HEK293 (cell line): ENCODE data around the gene CDC5L.

Source experiments
- CTCF ChIA-PET: fragments of 350-600 bp; formaldehyde crosslinking; extraction: SDS; loops from one replicate; lab custom pipeline; 2021; ENCODE audit warnings: antibody characterized with exemption; lab: Yijun Ruan, JAX
- POLR2A ChIA-PET: fragments of 300-600 bp; formaldehyde crosslinking; extraction: SDS; loops from one replicate; lab custom pipeline; 2020; ENCODE audit warnings: antibody characterized with exemption, inconsistent platforms; lab: Yijun Ruan, JAX
- H3K27ac ChIP-seq: fragments of 200-500 bp; sonication (Bioruptor generic); 2 replicates; pipeline ENCODE4 v1.5.1; 2014; ENCODE audit warnings: low read depth, low read length, control low read depth, inconsistent platforms; ENCODE audit errors: extremely low read depth
- H3K36me3 ChIP-seq, 2 experiments: fragments of 200-500 bp in 1 of 2; sonication (Bioruptor generic) in 1 of 2; 1 replicate in 1 of 2; 2 replicates in 1 of 2; pipeline ENCODE4 v1.5.1; 2014 to 2017; ENCODE audit warnings: inconsistent platforms in 2 of 2, low read length in 2 of 2; ENCODE audit not compliant: control insufficient read depth in 2 of 2, insufficient read depth in 1 of 2
- H3K4me1 ChIP-seq: fragments of 200-500 bp; sonication (Bioruptor generic); 2 replicates; pipeline ENCODE4 v1.5.1; 2014; ENCODE audit warnings: mild to moderate bottlenecking, low read length, inconsistent platforms; ENCODE audit not compliant: control insufficient read depth, insufficient read depth
- H3K4me3 ChIP-seq: 2 replicates; pipeline ENCODE4 v1.5.1; 2011; ENCODE audit warnings: low read depth, mild to moderate bottlenecking, control low read depth, low read length, moderate library complexity
- H3K9me3 ChIP-seq: fragments of 200-500 bp; sonication (Bioruptor generic); 2 replicates; pipeline ENCODE4 v1.5.1; 2014; ENCODE audit warnings: low read depth, low read length, inconsistent platforms; ENCODE audit not compliant: control insufficient read depth, insufficient read depth
- HIC1 ChIP-seq: fragments of 450-650 bp; formaldehyde crosslinking; IDR thresholded peaks from 2 replicates; pipeline ENCODE4 v1.5.1; 2016; ENCODE audit warnings: missing biosample characterization, missing genetic modification characterization
- HOXD13 ChIP-seq: sonication (generic); formaldehyde crosslinking; IDR thresholded peaks from 2 replicates; pipeline ENCODE4 v1.8.0; 2022; ENCODE audit warnings: missing genetic modification reagents, borderline replicate concordance
- SP3 ChIP-seq: fragments of 450-650 bp; formaldehyde crosslinking; IDR thresholded peaks from 2 replicates; pipeline ENCODE4 v1.5.1; 2016; ENCODE audit warnings: missing biosample characterization, missing genetic modification characterization
- ZBTB20 ChIP-seq: fragments of 450-650 bp; formaldehyde crosslinking; IDR thresholded peaks from 2 replicates; pipeline ENCODE4 v1.5.1; 2016; ENCODE audit warnings: missing biosample characterization, missing genetic modification characterization
- ZBTB21 ChIP-seq: fragments of 450-650 bp; formaldehyde crosslinking; IDR thresholded peaks from 2 replicates; pipeline ENCODE4 v1.5.1; 2017; ENCODE audit warnings: missing biosample characterization, missing genetic modification characterization
- ZFP37 ChIP-seq: fragments of 450-650 bp; formaldehyde crosslinking; IDR thresholded peaks from 2 replicates; pipeline ENCODE4 v1.5.1; 2016; ENCODE audit warnings: missing biosample characterization, missing genetic modification characterization
- ZNF121 ChIP-seq: fragments of 450-650 bp; formaldehyde crosslinking; IDR thresholded peaks from 2 replicates; pipeline ENCODE4 v1.5.1; 2016; ENCODE audit warnings: missing biosample characterization, missing genetic modification characterization
- ZNF202 ChIP-seq: fragments of 450-650 bp; formaldehyde crosslinking; IDR thresholded peaks from 2 replicates; pipeline ENCODE4 v1.5.1; 2016; ENCODE audit warnings: missing biosample characterization, missing genetic modification characterization, borderline replicate concordance
- ZNF221 ChIP-seq: fragments of 450-650 bp; formaldehyde crosslinking; IDR thresholded peaks from 2 replicates; pipeline ENCODE4 v1.5.1; 2017; ENCODE audit warnings: missing biosample characterization, missing genetic modification characterization, borderline replicate concordance
- ZNF223 ChIP-seq: fragments of 450-650 bp; formaldehyde crosslinking; IDR thresholded peaks from 2 replicates; pipeline ENCODE4 v1.5.1; 2016; ENCODE audit warnings: missing biosample characterization, missing genetic modification characterization
- ZNF248 ChIP-seq: fragments of 450-650 bp; formaldehyde crosslinking; IDR thresholded peaks from 2 replicates; pipeline ENCODE4 v1.5.1; 2017; ENCODE audit warnings: missing biosample characterization, missing genetic modification characterization
- ZNF266 ChIP-seq: fragments of 450-650 bp; formaldehyde crosslinking; IDR thresholded peaks from 2 replicates; pipeline ENCODE4 v1.5.1; 2016; ENCODE audit warnings: missing biosample characterization, missing genetic modification characterization, low read depth
- ZNF280D ChIP-seq: fragments of 450-650 bp; formaldehyde crosslinking; IDR thresholded peaks from 2 replicates; pipeline ENCODE4 v1.5.1; 2016; ENCODE audit warnings: missing biosample characterization, missing genetic modification characterization
- ZNF341 ChIP-seq: fragments of 450-650 bp; formaldehyde crosslinking; IDR thresholded peaks from 2 replicates; pipeline ENCODE4; 2016; ENCODE audit warnings: low read depth, missing biosample characterization, missing genetic modification characterization
- ZNF530 ChIP-seq: fragments of 450-650 bp; formaldehyde crosslinking; IDR thresholded peaks from 2 replicates; pipeline ENCODE4 v1.5.1; 2016; ENCODE audit warnings: low read depth, missing biosample characterization, missing genetic modification characterization
- ZNF747 ChIP-seq: fragments of 450-650 bp; formaldehyde crosslinking; IDR thresholded peaks from 2 replicates; pipeline ENCODE4 v1.5.1; 2016; ENCODE audit warnings: missing biosample characterization, missing genetic modification characterization
- ZNF830 ChIP-seq: fragments of 450-650 bp; IDR thresholded peaks from 2 replicates; pipeline ENCODE4 v1.5.0; 2018; ENCODE audit warnings: missing biosample characterization, missing genetic modification characterization, low read depth, mild to moderate bottlenecking, moderate library complexity
- ZSCAN18 ChIP-seq: fragments of 450-650 bp; formaldehyde crosslinking; IDR thresholded peaks from 2 replicates; pipeline ENCODE4 v1.5.1; 2016; ENCODE audit warnings: missing biosample characterization, missing genetic modification characterization
- TF ChIP-seq, protein P1 (sequence below): fragments of 450-650 bp; formaldehyde crosslinking; IDR thresholded peaks from 2 replicates; pipeline ENCODE4 v1.5.1; 2017; ENCODE audit warnings: missing biosample characterization, missing genetic modification characterization
- TF ChIP-seq, protein P2 (sequence below): fragments of 450-650 bp; IDR thresholded peaks from 2 replicates; pipeline ENCODE4 v1.5.1; 2018; ENCODE audit warnings: missing biosample characterization, missing genetic modification characterization
- TF ChIP-seq, protein P3 (sequence below): fragments of 450-650 bp; formaldehyde crosslinking; IDR thresholded peaks from 2 replicates; pipeline ENCODE4 v1.5.1; 2017; ENCODE audit warnings: missing biosample characterization, missing genetic modification characterization

CDC5L gene

GRCh38 chr6:44367681-44368080 is 19.8 kb upstream of the CDC5L start:
- Histone ChIP-seq H3K4me1 (no peaks in the 10 kb centered on the region), H3K9me3 (no peaks in the 10 kb centered on the region), H3K36me3 (no peaks in the 10 kb centered on the region), H3K27ac (no peak overlapping the region), H3K4me3 (no peak overlapping the region)
- CTCF ChIA-PET, result interaction anchor here (1.0 to 1.9 kb wide), 2 partner anchors 24 to 101 kb away, joined by 4 to 7 read pairs; no protein-coding TSS in a partner anchor
- TF ChIP-seq ZNF221 (tag by site-specific recombination) (no peak), ZNF341 (tag by site-specific recombination) (peak; percentile 59)
- TF ChIP-seq, all 188 proteins: peak for 1
- POLR2A ChIA-PET, result interaction anchor here (0.9 kb wide), 1 partner anchor 20 kb away, joined by 3 read pairs; the partner anchor contains the start of gene CDC5L

DNA sequence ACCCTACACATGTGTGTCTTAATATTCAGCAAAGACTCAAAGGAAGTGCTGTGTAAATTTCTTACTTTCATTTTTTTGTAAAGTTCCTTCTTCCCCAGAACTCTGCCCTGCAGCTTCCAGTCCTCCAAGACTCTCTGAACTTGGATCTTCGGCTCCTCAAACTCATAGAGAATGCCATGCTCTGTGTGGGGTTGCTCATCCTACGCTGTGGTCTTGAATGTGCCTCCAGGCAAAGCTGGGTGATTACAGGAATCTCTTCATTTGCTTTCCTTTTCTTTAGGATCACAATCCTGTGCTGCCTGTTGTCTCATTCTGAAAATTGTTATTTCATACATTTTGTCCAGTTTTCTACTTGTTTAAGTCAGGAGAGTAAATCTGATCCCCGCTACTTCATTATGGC is 14.5 kb upstream of the CDC5L start:
- H3K36me3 ChIP-seq, result no peaks in the 10 kb centered on the region
- H3K4me1 ChIP-seq, result no peaks in the 10 kb centered on the region
- POLR2A ChIA-PET, result no interaction called here
- no peaks in the 10 kb centered on the region for H3K9me3 ChIP-seq
- CTCF ChIA-PET, result interaction anchor here (0.6 kb wide), 1 partner anchor 240 kb away, joined by 3 read pairs; no protein-coding TSS in a partner anchor
- H3K27ac ChIP-seq, result no peak overlapping the region
- no peak overlapping the region for H3K4me3 ChIP-seq
- TF ChIP-seq ZBTB20 (tag by site-specific recombination) (no peak), ZBTB21 (tag by site-specific recombination) (no peak), ZNF830 (tag by site-specific recombination) (no peak), ZNF248 (tag by site-specific recombination) (no peak), ZNF747 (tag by site-specific recombination) (no peak), HOXD13 (CRISPR knock-in tag) (no peak), ZSCAN18 (tag by site-specific recombination) (no peak), ZNF530 (tag by site-specific recombination) (no peak)

- ChIA-PET POLR2A (no interaction called here), CTCF (no interaction called here)
- Histone ChIP-seq H3K9me3 (no peaks in the 10 kb centered on the region), H3K4me1 (no peaks in the 10 kb centered on the region), H3K27ac (no peak overlapping the region), H3K4me3 (no peak overlapping the region), H3K36me3 (no peaks in the 10 kb centered on the region)
- TF ChIP-seq ZNF223 (tag by site-specific recombination) (no peak), ZNF202 (tag by site-specific recombination) (no peak), ZNF248 (tag by site-specific recombination) (no peak), ZNF280D (tag by site-specific recombination) (no peak), HIC1 (tag by site-specific recombination) (no peak), ZFP37 (no peak), SP3 (tag by site-specific recombination) (no peak), ZNF121 (no peak), ZNF266 (tag by site-specific recombination) (no peak)
- TF ChIP-seq, protein P1, sequence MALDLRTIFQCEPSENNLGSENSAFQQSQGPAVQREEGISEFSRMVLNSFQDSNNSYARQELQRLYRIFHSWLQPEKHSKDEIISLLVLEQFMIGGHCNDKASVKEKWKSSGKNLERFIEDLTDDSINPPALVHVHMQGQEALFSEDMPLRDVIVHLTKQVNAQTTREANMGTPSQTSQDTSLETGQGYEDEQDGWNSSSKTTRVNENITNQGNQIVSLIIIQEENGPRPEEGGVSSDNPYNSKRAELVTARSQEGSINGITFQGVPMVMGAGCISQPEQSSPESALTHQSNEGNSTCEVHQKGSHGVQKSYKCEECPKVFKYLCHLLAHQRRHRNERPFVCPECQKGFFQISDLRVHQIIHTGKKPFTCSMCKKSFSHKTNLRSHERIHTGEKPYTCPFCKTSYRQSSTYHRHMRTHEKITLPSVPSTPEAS, result no peak
- TF ChIP-seq, protein P2, sequence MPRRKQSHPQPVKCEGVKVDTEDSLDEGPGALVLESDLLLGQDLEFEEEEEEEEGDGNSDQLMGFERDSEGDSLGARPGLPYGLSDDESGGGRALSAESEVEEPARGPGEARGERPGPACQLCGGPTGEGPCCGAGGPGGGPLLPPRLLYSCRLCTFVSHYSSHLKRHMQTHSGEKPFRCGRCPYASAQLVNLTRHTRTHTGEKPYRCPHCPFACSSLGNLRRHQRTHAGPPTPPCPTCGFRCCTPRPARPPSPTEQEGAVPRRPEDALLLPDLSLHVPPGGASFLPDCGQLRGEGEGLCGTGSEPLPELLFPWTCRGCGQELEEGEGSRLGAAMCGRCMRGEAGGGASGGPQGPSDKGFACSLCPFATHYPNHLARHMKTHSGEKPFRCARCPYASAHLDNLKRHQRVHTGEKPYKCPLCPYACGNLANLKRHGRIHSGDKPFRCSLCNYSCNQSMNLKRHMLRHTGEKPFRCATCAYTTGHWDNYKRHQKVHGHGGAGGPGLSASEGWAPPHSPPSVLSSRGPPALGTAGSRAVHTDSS (tag by site-specific recombination), result no peak
- TF ChIP-seq, protein P3, sequence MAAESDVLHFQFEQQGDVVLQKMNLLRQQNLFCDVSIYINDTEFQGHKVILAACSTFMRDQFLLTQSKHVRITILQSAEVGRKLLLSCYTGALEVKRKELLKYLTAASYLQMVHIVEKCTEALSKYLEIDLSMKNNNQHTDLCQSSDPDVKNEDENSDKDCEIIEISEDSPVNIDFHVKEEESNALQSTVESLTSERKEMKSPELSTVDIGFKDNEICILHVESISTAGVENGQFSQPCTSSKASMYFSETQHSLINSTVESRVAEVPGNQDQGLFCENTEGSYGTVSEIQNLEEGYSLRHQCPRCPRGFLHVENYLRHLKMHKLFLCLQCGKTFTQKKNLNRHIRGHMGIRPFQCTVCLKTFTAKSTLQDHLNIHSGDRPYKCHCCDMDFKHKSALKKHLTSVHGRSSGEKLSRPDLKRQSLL (tag by site-specific recombination), result no peak
Measured at GRCh38 chr6:44373787-44374186, 13.7 kb upstream of the CDC5L start.
